HG03135 (cell line): ENCODE results near the gene RFX5.
"Not testable (repeated sequence)": the region's sequence is repeated elsewhere in the genome, so short reads cannot be mapped to it uniquely, and the experiment has no call there.

ENCODE experiments used
- ATAC-seq: cut with Tn5 transposase; IDR thresholded peaks from one replicate; pipeline ENCODE4 v1.9.1; 2021; ENCODE audit warnings: mild to moderate bottlenecking, moderate library complexity; ENCODE audit not compliant: unreplicated experiment

RFX5 gene

DNA sequence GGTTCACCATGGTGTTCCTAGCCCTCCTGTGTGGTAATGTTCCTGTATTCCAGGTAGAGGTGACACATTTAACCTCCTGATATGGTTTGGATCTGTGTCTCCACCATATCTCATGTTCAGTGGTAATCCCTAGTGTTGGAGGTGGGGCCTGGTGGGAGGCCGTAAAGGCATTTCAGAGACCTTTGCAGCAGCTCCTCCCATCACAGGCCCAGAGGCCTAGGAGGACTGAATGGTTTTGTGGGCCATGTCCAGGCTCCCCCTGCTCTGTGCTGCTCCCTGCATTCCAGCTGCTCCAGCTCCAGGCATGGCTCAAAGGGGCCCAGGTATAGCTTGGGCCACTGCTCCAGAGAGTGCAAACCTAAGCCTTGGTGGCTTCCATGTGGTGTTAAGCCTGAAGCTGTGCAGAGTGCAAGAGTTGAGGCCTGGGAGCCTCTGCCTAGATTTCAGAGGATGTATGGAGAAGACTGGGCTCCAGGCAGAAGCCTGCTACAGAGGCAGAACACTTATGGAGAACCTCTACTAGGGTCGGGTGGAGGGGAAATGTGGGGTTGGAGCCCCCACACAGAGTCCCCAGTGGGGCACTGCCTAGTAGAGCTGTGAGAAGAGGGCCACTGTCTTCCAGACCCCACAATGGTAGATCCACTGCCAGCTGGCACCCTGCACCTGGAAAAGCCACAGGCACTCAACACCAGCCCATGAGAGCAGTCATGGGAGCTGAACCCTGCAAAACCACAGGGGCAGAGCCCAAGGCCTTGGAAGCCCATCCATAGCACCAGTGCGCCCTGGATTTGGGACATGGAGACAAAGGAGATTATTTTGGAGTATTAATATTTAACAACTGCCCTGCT lies 15.5 kb upstream of the RFX5 start:
- no peak for ATAC-seq

- ATAC-seq = no peak
Observed at GRCh38 chr1:151361883-151362282, 14.8 kb upstream of the RFX5 start.

DNA sequence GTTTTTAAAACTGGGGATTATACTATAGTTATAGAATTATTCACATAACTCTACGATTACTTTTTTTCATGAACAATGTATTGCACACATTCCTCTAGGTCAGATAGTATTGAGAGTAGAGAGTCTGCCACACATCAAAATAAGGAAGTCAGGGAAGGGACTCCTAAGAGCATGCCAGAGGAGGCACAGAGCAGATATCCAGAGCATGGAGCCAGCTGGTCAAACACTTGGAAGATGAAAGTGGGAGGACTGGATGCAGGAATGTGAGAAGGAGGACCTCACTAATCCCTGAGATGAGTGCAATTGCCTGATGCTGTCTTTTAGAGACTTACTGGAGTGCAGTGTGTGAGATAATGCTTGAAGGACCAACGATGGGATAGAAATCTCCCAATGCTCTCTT lies 9.6 kb upstream of the RFX5 start:
- ATAC-seq = no peak

DNA sequence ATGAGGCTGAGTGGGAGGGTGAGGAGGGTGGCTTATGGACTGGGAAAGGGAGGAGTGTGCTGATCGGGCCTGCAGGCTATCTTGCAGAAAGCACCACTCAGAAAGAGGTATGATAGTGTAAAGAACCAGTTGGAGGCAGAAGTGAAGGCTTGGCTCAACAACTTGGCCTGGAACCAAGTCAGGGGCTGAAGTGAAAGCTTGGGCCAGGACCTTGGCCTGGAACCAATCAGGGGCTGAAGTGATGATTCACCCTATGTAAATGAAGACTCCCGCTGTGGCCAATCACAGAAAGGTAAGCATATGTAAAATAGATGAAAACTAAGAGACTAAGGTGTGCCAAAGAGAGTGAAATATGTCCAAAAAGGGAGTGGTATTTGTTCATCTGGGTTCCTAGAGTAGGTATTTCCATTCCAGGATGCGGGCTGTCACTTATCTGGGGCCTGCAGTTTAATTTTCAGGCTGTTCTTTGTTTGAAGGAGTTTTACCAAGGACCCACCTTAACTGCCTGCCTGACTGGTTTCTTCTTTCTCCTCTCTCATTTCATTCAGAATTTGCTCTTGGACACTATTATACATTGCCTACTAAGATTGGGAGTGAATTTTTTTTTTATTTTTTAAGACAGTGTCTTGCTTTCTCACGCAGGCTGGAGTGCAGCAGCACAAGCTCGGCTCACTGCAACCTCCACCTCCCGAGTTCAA lies 5.1 kb upstream of the RFX5 start:
- no peak for ATAC-seq

DNA sequence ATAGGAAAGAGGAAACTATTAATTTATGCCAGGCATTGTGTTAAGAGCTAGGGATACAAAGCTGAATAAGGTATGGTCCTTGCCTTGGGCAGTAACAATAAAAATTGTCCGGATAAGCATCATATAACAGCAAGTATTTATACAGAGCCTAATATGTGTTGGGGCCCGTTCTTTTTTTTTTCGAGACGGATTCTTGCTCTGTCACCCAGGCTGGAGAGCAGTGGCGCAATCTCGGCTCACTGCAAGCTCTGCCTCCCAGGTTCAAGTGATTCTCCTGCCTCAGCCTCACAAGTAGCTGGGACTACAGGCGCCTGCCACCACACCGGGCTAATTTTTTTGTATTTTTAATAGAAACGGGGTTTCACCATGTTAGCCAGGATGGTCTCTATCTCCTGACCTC lies 3.3 kb upstream of the RFX5 start:
- not testable (repeated sequence) for ATAC-seq

GRCh38 chr1:151347523-151348246 lies 633 bp upstream of the RFX5 start:
- ATAC-seq = peak; percentile 15

GRCh38 chr1:151346082-151346768 lies 827 bp downstream of the RFX5 start:
- ATAC-seq = no peak

GRCh38 chr1:151344291-151344690 lies 2.8 kb downstream of the RFX5 start:
- ATAC-seq = no peak

DNA sequence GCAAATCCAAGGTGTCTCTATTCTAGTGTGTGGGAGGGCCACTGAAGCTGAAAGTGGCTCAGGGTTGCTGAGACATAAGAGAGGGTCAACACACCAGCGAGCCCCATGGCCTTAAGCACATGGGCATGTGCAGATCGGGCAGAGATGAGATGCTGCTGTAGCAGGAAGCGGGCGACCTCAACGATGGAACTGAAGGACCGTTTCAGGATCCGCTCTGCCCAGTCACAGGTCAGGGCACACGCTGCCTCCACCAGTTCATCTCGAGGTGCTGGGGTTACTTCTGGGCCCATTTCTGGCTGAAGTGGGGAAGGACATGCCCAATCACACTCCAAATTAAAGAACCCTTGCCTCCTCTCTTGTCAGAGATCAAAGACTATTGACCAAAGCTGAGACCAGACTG lies 3.5 kb downstream of the RFX5 start:
- ATAC-seq = no peak

- no peak for ATAC-seq
Observed at GRCh38 chr1:151342569-151342968, 4.5 kb downstream of the RFX5 start.

DNA sequence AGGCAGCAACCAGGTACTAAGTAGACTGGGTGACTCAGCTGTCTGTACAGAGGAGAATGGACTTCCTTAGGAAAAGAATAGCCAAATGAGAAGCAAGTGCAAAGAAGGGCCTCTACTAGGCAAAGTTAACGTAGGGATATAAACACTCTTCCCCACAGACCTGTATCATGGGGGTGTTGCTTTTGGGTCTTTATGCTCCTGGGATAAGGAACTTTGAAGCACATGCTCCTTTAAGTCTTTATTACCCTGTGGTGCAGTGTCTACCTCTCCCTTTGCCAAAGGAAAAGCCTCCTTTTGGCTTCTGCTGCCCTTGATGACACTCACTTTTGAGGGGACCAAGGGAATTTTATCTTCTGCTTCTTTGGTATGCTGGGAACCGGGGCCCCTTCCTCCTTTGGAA lies 5.0 kb downstream of the RFX5 start:
- ATAC-seq = no peak

GRCh38 chr1:151340870-151341754 lies 5.9 kb downstream of the RFX5 start:
- ATAC-seq = no peak

DNA sequence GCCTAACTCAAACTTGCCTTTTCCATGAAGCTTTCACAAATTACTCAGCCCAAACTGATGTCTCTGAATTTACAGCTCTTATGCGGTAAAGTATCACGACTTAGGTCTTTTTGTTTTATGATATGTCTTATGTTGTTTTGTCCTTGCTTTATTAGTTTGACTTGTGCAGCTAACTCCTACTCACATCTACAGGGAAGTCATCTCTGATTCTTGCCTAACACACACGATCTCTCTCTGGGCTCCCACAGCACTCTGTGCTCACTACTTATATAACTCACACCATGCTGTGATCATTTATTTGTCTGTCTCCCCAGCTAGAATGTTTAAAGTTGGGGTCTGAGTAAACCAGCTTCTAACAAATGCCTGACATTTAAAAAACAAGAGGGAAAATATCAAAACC lies 10.5 kb downstream of the RFX5 start:
- ATAC-seq = no peak

DNA sequence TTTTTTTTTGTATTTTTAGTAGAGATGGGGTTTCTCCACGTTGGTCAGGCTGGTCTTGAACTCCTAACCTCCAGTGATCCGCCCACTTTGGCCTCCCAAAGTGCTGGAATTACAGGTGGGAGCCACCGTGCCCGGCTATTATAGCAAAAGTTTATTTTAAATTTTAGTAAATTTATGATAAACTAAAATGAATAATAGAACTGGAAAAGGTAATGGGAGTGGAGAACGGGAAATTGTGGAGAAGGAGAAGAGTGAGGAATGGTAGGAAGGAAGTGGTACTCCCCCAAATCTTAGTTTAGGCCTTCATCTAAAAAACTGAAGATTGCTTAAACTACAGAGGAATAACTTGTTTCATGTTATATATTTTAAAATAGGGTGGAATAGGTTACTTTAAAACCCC lies 12.2 kb downstream of the RFX5 start:
- ATAC-seq = no peak

GRCh38 chr1:151327903-151328674 lies 19.0 kb downstream of the RFX5 start:
- ATAC-seq = peak; percentile 17

- peak; percentile 87 for ATAC-seq
Observed at GRCh38 chr1:151327223-151327902, 19.7 kb downstream of the RFX5 start, which contains the start of gene PI4KB. PI4KB (minus strand) TSS chr1:151327416; CDS start chr1:151316481, 10,935 bp downstream.

DNA sequence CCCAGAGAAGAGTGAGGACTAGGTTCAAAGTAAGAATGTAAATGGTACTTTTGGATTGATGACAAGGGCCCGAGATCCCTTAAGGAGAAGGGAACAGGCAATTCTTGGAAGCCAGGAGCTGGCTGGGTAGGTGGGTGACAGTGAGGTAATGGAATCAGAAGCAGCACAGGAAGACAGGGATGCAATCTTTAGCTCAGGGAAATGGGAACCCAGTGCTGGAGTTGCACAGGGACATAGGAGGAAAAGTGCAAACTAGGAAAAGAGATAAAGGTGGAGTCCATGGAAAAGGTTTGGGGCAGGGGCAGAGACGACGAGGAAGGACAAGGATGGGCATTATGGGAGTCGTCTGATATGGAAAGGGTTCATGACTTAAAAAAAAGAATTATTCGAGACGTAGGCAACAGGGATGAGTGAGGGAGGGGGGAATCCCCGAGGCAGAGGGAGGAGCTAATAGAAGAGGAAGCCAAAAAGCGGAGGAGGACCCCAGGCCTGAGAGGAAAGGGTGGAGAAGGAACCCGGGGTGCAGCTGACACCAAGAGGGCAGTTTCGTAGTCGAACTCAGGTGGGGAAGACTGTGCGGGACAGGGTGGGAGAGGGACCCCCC lies 20.3 kb downstream of the RFX5 start:
- peak; percentile 35 for ATAC-seq
